ENCODE results near the gene ARPC1A.
"Not testable (repeated sequence)": the region's sequence is repeated elsewhere in the genome, so short reads cannot be mapped to it uniquely, and the experiment has no call there.

GRCh38 chr7:99350641-99351040 is 24.9 kb downstream of the ARPC1A start:
- TF ChIP-seq TAF1 (IDR thresholded peaks at IDR 0.05; ENCODE audit: low read depth, low read length); GTF2F1 (IDR thresholded peaks at IDR 0.05; ENCODE audit: borderline replicate concordance, low read depth, low read length); SP1 (IDR thresholded peaks at IDR 0.05; ENCODE audit: low read depth, low read length); POLR2AphosphoS5 (IDR thresholded peaks at IDR 0.05; ENCODE audit: low read depth, low read length); MAX (IDR thresholded peaks at IDR 0.05): not testable (repeated sequence)
